ENCODE results near the gene SARS2.

DNA sequence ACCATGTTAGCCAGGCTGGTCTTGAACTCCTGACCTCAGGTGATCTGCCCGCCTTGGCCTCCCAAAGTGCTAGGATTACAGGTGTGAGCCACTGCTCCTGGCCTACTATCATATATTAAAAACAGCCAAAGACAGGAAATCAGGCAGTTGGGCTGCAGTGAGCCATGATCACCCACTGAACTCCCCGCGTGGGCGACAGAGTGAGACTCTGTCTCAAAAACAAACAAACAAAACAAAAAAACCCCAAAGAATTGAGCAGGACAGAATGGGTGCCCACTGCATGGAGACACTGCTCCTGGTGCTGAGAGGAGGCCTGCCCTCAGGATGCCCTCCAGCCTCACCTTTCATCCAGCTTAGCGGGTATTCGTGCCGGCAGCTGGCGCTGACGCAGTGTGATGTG is 47.3 kb downstream of the SARS2 start:
- TF ChIP-seq GATA2 (IDR thresholded peaks at IDR 0.05; ENCODE audit: low read depth, low read length) (no peak), GATA3 (IDR thresholded peaks at IDR 0.05; ENCODE audit: low read depth, low read length) (no peak)

Measured in SH-SY5Y (cell line).